CD1c-positive myeloid dendritic cell (primary cell): ENCODE data around the gene CAVIN1.

Experiments used
- DNase-seq: peaks from one replicate; pipeline ENCODE4 v3.0.0-alpha.2; 2016; ENCODE audit errors: extremely low spot score

The CAVIN1 gene

GRCh38 chr17:42429726-42430447, 6.8 kb upstream of the CAVIN1 start:
- DNase-seq, result no peak

GRCh38 chr17:42428141-42428944, 5.3 kb upstream of the CAVIN1 start:
- peak; percentile 70 for DNase-seq

- DNase-seq, result no peak
Observed at GRCh38 chr17:42424991-42425610, 2.0 kb upstream of the CAVIN1 start.

GRCh38 chr17:42423766-42424165, 710 bp upstream of the CAVIN1 start:
- DNase-seq, result no peak

GRCh38 chr17:42422412-42422957, 571 bp downstream of the CAVIN1 start:
- DNase-seq, result no peak

DNA sequence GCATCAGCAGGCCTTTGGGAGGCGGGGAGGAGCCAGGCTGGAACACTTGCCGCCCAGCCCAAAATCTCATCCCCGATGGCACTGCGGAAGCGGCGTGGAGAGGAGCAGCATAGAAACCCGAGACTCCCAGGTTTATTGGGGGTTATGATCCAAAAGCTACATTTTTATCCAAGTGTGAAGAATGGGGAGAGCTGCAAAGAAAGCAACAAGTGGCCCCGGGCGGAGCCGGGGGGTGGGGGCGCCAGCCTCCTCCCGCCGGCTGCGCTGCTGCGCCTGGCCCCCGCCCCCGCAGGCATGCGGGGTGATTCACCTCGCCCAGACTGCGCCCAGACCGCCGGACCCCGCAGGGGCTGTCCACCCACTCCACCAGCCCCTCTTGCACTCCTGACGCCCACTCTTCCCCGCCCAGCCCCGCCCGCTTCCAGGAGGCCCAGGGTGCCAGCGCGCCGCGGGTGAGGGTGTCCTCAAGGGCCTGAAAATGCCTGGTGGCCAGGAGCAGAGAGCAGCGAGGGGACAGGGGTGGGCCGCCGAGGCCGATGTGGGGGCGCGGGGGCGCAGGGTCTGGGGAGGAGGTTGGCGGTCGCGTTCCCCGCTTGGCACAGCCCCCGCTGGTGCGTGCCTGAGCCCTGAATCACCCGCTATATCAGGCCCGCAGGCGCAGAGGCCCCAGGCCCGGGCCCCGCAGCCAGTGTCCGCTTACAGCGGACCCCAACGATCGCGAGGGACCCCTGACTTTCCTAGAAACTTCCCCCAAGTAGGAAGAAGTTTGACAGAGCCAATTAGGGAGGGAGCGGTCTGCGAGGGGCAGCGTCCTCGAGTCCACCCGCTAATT, 1.3 kb downstream of the CAVIN1 start:
- peak; percentile 46 for DNase-seq

- no peak for DNase-seq
Observed at GRCh38 chr17:42421136-42421506, 1.9 kb downstream of the CAVIN1 start.

DNA sequence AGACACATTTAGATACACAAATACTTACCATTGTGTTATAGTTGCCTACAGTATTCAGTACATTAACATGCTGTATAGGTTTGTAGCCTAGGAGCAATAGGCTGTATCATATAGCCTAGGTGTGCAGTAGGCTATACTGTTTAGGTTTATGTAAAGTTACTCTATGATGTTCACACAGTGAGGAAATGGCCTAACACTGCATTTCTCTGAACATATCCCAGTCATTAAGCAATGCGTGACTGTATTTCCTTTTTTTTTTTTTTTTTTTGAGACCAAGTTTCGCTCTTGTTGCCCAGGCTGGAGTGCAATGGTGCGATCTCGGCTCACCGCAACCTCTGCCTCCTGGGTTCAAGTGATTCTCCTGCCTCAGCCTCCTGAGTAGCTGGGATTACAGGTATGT, 5.1 kb downstream of the CAVIN1 start:
- peak; percentile 64 for DNase-seq

GRCh38 chr17:42414704-42415409, 8.2 kb downstream of the CAVIN1 start:
- DNase-seq, result peak; percentile 30

GRCh38 chr17:42413464-42414040, 9.5 kb downstream of the CAVIN1 start:
- no peak for DNase-seq

GRCh38 chr17:42411905-42412679, 11.0 kb downstream of the CAVIN1 start:
- no peak for DNase-seq

DNA sequence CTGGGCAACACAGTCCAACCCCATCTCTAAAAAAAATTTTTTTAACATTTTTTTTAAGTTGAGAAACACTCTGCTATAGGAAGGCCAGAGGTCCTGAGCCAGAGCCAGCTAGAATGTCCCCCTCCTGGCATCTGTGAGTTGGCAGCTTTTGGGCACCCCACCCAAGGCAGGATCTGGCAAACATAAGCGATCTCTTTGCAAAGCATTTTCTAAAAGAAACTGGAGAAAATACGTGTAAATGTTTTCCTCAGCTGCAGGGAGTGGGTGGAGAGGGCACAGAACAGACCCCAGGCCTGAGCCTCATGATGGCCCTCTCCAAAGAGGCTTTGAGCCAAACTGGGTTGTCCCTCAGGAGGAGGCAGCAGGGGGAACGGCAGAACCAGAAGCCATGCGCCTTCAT, 11.7 kb downstream of the CAVIN1 start:
- no peak for DNase-seq

- no peak for DNase-seq
Observed at GRCh38 chr17:42410319-42410685, 12.8 kb downstream of the CAVIN1 start.

DNA sequence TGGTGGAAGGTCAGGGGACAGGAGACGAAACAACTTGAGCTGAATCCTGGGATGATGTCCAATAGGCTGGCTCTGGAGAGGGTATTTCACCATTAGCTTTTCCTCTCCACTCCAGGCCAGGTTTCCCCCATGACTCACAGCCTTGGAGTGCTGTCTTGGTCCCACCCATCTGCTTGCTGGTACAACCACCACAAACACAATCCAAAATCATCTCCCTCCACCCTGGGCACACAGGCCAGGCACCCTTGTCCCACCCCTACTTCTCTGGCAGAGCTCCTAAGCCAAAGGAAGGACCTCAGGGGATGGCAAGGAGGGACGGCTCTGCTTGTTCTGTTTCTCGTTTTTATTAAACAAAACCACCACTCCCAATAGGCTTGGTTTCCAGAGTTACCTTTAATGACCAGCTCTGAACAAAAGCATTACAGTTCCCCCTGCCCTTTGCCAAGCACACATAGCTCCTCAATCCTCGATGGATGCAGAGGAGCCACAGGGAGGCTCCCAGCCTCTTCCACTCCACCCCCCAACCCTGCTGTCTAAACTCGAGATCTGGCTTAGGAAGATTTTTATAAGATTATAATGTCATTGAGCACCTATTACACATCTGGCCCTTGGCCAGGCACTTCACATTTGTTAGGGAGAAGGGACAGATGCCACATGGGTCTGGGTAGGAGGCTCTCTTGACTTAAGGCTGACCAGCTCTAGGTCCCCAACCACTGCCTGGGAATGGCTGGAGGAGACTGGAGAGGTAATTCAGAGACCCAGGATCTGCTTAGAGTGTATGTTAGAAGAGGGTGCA, 13.3 kb downstream of the CAVIN1 start:
- DNase-seq, result no peak

GRCh38 chr17:42408061-42408460, 15.0 kb downstream of the CAVIN1 start:
- no peak for DNase-seq

DNA sequence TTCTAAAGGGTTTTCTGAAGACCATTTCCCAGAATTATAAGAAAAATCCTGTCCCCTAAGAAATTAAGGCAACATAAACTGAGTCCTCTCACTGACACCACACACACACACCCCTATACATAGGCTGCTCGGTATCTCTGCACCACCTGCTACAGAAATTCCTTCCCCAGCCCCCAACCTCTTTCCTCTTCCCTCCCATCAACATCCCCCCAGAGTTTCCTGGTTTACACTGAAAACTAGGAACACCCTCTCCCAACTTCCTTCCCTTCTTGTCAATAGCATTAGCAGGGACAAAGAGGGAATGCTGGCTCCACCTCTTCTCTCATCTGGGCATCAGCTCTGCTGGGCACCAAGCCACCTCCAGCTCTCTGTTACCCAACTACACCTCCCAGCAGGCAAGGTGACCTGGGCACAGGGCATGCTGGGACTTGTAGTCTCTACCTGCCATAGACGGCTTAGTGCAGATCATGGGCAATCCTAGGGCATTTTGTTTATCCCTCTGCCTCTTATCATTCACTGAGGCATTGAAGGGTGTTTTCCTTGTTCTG, 15.7 kb downstream of the CAVIN1 start:
- DNase-seq, result peak; percentile 39

- peak; percentile 39 for DNase-seq
Observed at GRCh38 chr17:42406615-42407288, 16.3 kb downstream of the CAVIN1 start.

- DNase-seq, result peak; percentile 85
Observed at GRCh38 chr17:42405963-42406495, 17.0 kb downstream of the CAVIN1 start.
